GM18951 (cell line): Measurements from ENCODE around the gene GPR107.

Source experiments
- POLR2A ChIP-seq: IDR thresholded peaks from 4 replicates; pipeline ENCODE4 v1.6.1; 2011; ENCODE audit warnings: mild to moderate bottlenecking; ENCODE audit not compliant: insufficient read length, insufficient read depth; ENCODE audit errors: extremely low read depth
- in situ Hi-C: fragments of 300-500 bp; cut with MboI; formaldehyde crosslinking; loops from one replicate; pipeline ENCODE4 v1.12.0; 2022; ENCODE audit warnings: low sequenced_read_pairs, mixed read lengths, inconsistent platforms; ENCODE audit not compliant: unreplicated experiment

Gene GPR107

DNA sequence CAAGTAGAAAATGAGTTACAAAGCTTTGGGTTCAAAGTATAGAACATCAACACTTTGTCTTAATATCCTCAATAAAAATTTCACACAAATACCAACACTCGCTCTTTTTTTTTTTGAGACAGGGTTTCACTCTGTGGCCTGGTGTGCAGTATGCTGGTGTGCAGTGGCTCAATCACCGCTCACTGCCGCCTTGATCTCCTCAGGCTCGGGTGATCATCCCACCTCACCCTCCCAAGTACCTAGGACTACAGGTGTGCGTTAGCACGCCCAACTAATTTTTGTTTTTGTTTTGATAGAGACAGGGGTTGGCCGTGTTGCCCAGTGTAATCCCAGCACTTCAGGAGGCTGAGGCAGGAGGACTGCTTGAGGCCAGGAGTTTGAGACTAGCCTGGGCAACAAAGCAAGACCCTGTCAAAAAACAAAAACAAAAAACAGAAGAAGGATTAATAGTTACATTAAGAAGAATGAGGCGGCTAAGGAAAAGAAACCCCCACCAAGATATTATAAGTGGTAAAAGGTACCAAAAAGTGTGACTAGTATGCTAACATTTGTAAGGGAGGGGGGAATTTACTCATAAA lies 31.1 kb upstream of the GPR107 start:
- in situ Hi-C loops, result no loop called here
- TF ChIP-seq POLR2A, result no peak

DNA sequence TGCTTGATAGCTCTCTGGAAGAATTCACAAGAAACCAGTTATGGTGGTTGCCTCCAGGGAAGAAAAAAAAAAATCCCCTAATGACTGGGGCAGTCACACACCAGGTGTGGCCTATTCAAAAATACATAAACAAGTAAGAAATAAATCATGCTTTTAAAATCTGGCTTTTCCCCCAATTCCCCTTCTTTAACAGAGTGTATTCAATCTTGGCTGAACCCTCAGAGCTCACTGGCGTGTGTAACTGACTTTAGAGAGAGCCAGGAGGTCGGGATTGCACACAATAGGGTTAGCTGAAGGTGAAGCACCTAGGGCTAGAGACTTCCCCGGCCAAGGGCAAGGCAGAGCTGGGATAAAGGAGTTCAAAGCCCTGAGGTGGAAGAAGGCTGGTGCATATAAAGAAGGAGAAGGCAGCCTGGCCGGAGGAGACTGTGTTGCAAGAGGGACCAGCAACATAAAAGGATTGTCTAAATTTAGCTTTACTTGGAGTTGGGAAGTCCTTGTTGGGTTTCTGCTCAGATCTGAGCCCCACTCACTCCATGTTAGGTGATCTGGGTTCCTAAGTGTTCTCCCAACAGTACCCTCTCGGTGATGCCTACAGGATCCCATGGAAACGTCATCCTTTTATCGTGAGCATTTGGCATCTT lies 30.4 kb upstream of the GPR107 start:
- in situ Hi-C loops, result no loop called here
- peak; percentile 49 for TF ChIP-seq POLR2A

DNA sequence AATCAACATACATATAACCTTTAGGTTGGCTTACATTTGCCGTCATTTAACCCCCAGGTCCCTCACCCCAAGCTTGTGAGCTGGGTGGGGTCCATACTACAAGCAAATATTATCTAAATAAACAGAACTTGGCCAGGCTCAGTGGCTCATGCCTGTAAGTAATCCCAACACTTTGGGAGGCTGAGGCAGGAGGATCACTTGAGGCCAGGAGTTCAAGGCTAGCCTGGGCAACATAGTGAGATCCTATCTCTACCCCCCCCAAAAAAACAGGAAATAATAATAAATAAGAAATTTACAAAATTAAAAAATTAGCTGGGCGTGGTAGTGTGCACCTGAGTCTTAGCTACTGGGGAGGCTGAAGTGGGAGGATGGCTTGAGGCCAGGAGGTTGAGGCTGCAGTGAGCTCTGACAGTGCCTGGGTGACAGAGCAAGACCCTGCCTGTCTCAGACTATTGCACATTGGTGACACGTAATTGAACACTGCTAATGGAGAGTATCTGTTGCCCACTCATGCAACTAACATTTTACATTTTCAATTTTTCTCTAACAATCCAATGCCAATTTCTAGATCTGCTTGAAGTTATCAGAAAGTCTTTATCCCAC lies 29.6 kb upstream of the GPR107 start:
- in situ Hi-C loops, result no loop called here
- TF ChIP-seq POLR2A, result peak; percentile 25

- in situ Hi-C loops, result no loop called here
These were observed 29.1 kb upstream of the GPR107 start for GRCh38 chr9:130024597-130024994.

DNA sequence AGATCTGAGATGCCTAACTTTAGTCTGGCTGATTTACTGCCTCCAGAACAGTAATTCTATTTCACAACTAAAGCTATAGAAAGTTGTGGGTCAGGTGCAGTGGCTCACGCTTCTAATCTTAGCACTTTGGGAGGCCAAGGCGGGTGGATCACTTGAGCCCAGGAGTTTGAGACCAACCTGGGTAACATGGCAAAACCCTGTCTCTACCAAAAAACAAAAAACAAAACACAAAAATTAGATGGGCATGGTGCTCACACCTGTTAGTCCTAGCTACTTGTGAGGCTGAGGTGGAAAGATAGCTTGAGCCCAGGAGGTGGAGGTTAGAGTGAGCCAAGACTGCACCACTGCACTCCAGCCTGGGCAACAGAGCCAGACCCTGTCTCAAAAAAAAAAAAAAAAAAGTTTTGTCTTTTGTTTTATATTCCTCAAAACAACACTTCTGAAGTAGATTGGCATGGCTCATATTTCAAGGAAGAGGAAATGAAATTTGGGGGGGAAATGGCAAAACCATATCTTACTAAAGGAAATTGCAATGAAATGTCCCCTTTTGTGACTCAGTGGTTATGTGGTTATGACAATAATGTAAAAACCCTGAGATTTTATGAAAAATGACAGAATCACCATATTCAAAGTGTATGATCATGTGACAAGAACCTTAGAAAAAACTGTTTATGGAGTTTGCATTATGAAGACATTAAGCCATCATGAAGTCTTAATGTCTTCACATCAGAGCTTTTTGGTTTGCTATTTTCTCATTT lies 26.9 kb upstream of the GPR107 start:
- TF ChIP-seq POLR2A, result no peak
- in situ Hi-C loops, result no loop called here

More at GRCh38 chr9:130024597-130024994, 29.1 kb upstream of the GPR107 start:
- TF ChIP-seq POLR2A, result no peak

- peak; percentile 22 for TF ChIP-seq POLR2A
- in situ Hi-C loops, result no loop called here
These were observed 26.0 kb upstream of the GPR107 start for GRCh38 chr9:130027533-130028365.

- in situ Hi-C loops, result no loop called here
- TF ChIP-seq POLR2A, result no peak
These were observed 25.0 kb upstream of the GPR107 start for GRCh38 chr9:130028493-130029222.

DNA sequence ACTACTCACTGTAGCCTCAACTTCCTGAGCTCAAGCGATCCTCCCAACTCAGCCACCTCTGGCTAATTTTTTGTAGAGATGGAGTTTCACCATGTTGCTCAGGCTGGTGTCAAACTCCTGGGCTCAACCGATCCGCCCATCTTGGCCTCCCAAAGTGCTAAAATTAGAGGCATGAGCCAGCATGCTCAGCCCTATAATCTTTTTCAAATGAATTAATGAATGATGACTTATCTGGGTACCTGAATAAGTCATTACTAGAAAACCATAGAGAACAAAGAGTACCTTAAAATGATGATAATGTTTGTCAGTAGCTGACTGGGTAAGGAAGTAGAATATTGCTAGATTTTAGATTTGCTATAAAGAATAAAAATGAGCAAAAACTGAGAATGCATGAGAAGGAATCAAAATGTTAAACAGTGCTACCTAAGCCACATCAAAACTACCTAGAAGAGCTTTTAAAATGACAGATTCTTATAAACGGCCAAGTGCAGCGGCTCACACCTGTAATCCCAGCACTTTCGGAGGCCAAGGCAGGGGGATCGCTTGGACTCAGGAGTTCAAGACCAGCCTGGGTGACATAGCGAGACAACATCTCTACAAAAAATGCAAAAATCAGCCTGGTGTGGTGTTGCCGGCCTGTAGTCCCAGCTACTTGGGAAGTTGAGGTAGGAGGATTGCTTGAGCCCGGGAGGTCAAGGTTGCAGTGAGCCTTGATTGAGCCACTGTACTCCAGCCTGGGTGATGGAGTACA lies 24.3 kb upstream of the GPR107 start:
- in situ Hi-C loops, result no loop called here
- no peak for TF ChIP-seq POLR2A

DNA sequence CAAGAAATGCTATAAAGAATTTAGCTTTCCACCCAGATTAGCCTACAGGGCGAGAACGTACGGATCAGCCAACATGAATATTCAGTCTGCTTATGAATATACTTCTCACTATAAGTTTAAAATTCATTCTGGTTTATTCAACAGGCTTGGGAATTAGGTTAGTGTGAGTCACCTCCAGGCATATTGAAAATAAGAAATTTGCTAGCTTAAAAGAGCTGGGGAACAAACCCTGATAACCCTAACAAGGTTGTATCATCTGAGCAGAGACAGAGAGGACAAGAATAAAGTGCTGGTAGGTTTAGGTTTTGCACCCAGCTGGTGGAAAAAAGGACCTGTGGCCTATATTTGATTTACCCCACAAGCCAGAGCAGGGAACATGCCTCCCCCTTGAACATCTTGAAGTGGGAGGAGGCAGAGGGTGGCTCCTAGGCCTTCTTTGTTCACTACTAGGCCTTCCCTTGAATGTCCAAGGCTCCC lies 23.0 kb upstream of the GPR107 start:
- in situ Hi-C loops, result no loop called here
- TF ChIP-seq POLR2A, result no peak

DNA sequence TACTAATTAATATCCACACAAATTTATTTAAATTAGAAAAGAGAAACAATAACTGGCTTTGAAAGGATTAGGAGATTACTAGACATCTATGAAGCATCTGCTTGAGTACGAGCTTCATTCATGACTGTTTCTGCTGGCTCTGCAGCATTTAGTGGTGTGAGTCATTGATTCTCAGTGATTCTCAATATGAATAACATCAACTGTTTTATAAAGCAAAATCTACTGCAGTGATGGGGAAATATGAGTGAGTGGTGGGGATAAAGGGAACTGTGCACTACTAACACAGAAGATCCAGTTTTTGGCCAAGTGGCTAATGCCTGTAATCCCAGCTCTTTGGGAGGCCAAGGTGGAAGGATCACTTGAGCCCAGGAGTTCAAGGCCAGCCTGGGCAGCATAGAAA lies 19.1 kb upstream of the GPR107 start:
- in situ Hi-C loops, result no loop called here
- no peak for TF ChIP-seq POLR2A

DNA sequence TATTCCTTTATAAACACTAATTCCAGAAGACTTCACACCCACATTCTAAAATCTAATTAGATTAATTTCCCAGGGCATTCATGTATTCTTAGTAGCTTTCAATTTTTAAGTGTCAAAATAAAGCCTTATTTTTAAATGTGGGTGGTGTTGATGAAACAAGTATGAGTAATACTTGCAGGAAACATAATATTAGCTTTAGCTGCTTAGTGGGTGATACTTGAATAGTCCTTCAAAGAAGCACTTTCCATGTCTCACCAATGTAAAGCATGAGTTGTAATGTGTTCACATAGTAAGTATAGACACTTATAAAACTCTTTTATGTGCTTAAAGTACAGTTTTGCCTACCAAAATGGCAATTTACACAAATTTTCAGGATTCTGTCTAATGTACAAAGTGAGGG lies 17.6 kb upstream of the GPR107 start:
- in situ Hi-C loops, result no loop called here
- no peak for TF ChIP-seq POLR2A

DNA sequence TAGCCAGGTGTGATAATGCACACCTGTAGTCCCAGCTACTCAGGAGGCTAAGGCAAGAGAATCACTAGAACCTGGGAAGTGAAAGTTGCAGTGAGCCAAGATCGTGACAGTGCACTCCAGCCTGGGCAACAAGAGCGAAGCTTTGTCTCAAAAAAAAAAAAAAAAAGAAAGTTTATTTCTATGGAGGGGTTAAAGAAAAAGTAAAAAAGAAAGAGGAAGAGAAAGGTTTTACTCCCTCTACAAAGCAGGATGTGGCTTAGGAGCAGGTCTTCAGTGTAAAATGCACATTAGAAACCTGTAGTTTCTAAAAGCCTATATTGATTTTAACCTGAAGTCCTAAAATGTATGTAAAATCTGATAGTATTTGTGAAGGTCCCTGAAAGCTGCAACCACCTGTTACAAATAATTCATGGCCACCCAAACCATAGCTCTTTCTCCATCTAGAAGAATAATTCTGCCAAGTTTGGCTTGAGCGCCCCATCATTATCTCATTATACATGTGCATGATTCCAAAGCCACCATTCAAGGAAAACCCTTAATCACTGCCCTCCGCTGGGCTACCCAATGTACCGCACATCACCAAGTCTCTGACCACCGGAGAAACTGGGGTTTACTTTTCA lies 14.1 kb upstream of the GPR107 start:
- in situ Hi-C loops, result no loop called here
- peak; percentile 38 for TF ChIP-seq POLR2A
